MCF 10A (cell line): Measurements from ENCODE around the gene FRAS1. TPM values are rescaled to one million over a fixed set of nuclear protein-coding genes. Genes with fewer than 3 reads are reported as not detected.

Experiments
- BruUV-seq: library from RNA; stranded (reverse); fragments of 400-500 nt; replicated peaks from 2 replicates; lab custom pipeline; 2021; lab: Mats Ljungman, UMichigan
- CTCF ChIA-PET: fragments of 300-600 bp; sonication (Branson Sonifier 250); formaldehyde crosslinking; extraction: SDS; loops from one replicate; lab custom pipeline; 2021; ENCODE audit warnings: antibody characterized with exemption, inconsistent platforms; lab: Yijun Ruan, JAX
- POLR2A ChIA-PET: fragments of 300-600, 350-650 bp; sonication (Branson Sonifier 250); formaldehyde crosslinking; extraction: SDS; loops from one replicate; lab custom pipeline; 2020; ENCODE audit warnings: antibody characterized with exemption, inconsistent platforms; lab: Yijun Ruan, JAX
- DNase-seq: peaks from one replicate; pipeline ENCODE4 v3.0.0-alpha.2; 2018; ENCODE audit not compliant: unreplicated experiment
- H3K27ac Mint-ChIP-seq: one replicate; pipeline ENCODE4 v1.8.0; 2022; ENCODE audit warnings: mild to moderate bottlenecking, low read depth, mixed read lengths; ENCODE audit not compliant: unreplicated experiment
- H3K27me3 Mint-ChIP-seq: one replicate; pipeline ENCODE4 v1.8.0; 2022; ENCODE audit warnings: mixed read lengths; ENCODE audit not compliant: insufficient read depth, unreplicated experiment
- H3K36me3 Mint-ChIP-seq: one replicate; pipeline ENCODE4 v1.8.0; 2022; ENCODE audit warnings: mild to moderate bottlenecking, moderate library complexity, mixed read lengths; ENCODE audit not compliant: insufficient read depth, unreplicated experiment
- H3K4me1 Mint-ChIP-seq: one replicate; pipeline ENCODE4 v1.8.0; 2022; ENCODE audit warnings: mixed read lengths; ENCODE audit not compliant: insufficient read depth, unreplicated experiment
- H3K4me3 Mint-ChIP-seq: one replicate; pipeline ENCODE4 v1.8.0; 2022; ENCODE audit warnings: mild to moderate bottlenecking, moderate library complexity, mixed read lengths; ENCODE audit not compliant: unreplicated experiment
- H3K9me3 Mint-ChIP-seq: one replicate; pipeline ENCODE4 v1.8.0; 2022; ENCODE audit warnings: mixed read lengths; ENCODE audit not compliant: unreplicated experiment
- intact Hi-C: fragments of 100-400 bp; cut with micrococcal nuclease; formaldehyde crosslinking; loops from 2 replicates; pipeline ENCODE4 v1.14.1; 2022
- total RNA-seq: library from RNA; stranded (reverse); gene quantifications from 2 replicates; pipeline ENCODE4 v1.2.3, GENCODE V29; 2022
- TF ChIP-seq, protein P1 (sequence below): fragments of 200-600 bp; IDR thresholded peaks from one replicate; pipeline ENCODE4 v1.8.0; 2022; ENCODE audit warnings: antibody characterized with exemption, mild to moderate bottlenecking; ENCODE audit not compliant: unreplicated experiment

The FRAS1 gene
- total RNA-seq, 1 experiment from 2014 or later = 2.0 TPM

DNA sequence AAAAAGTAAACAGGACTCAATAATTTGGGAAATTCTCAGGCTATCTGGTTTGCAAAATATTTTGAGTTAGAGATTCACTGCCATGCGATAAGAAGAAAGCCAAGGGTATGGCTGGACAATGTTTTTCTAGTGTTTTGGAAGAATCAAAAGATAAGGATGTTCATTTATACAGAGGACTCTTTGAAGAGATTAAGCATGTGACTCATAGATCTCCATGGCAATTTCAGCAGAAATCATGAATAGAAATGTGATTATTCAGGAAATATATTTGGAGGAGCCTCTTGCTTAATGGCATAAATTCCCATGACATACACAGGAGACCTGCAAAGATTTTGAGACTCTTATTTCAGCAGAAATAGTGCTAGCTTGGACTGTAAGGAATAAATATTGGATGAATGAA is 16.7 kb upstream of the FRAS1 start:
- Mint-ChIP-seq H3K36me3 (no peaks in the 10 kb centered on the region), H3K9me3 (peaks cover 6% of the 10 kb centered on the region), H3K4me1 (no peaks in the 10 kb centered on the region), H3K27ac (no peak overlapping the region), H3K4me3 (no peak overlapping the region), H3K27me3 (no peaks in the 10 kb centered on the region)
- no peak for DNase-seq
- TF ChIP-seq, protein P1, sequence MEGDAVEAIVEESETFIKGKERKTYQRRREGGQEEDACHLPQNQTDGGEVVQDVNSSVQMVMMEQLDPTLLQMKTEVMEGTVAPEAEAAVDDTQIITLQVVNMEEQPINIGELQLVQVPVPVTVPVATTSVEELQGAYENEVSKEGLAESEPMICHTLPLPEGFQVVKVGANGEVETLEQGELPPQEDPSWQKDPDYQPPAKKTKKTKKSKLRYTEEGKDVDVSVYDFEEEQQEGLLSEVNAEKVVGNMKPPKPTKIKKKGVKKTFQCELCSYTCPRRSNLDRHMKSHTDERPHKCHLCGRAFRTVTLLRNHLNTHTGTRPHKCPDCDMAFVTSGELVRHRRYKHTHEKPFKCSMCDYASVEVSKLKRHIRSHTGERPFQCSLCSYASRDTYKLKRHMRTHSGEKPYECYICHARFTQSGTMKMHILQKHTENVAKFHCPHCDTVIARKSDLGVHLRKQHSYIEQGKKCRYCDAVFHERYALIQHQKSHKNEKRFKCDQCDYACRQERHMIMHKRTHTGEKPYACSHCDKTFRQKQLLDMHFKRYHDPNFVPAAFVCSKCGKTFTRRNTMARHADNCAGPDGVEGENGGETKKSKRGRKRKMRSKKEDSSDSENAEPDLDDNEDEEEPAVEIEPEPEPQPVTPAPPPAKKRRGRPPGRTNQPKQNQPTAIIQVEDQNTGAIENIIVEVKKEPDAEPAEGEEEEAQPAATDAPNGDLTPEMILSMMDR = no peak
- CTCF ChIA-PET = no interaction called here
- no TSS peak for BruUV-seq
- POLR2A ChIA-PET = interaction anchor here (0.9 kb wide), 1 partner anchor 16 kb away, joined by 3 read pairs; the partner anchor contains the start of gene FRAS1
- intact Hi-C loops = no loop called here

GRCh38 chr4:78047366-78047765 is 9.8 kb upstream of the FRAS1 start:
- no peak for DNase-seq
- Mint-ChIP-seq H3K4me3 (no peak overlapping the region), H3K4me1 (no peaks in the 10 kb centered on the region), H3K27me3 (no peaks in the 10 kb centered on the region), H3K36me3 (no peaks in the 10 kb centered on the region), H3K9me3 (no peaks in the 10 kb centered on the region), H3K27ac (no peak overlapping the region)
- POLR2A ChIA-PET = interaction anchor here (1.4 to 2.2 kb wide), 2 partner anchors 10 to 11 kb away, joined by 4 to 6 read pairs; partner anchors contain the start of gene FRAS1
- CTCF ChIA-PET = interaction anchor here (1.8 kb wide), 1 partner anchor 12 kb away, joined by 6 read pairs; no protein-coding TSS in a partner anchor
- TF ChIP-seq, protein P1 = no peak
- intact Hi-C loops = no loop called here
- no TSS peak for BruUV-seq

DNA sequence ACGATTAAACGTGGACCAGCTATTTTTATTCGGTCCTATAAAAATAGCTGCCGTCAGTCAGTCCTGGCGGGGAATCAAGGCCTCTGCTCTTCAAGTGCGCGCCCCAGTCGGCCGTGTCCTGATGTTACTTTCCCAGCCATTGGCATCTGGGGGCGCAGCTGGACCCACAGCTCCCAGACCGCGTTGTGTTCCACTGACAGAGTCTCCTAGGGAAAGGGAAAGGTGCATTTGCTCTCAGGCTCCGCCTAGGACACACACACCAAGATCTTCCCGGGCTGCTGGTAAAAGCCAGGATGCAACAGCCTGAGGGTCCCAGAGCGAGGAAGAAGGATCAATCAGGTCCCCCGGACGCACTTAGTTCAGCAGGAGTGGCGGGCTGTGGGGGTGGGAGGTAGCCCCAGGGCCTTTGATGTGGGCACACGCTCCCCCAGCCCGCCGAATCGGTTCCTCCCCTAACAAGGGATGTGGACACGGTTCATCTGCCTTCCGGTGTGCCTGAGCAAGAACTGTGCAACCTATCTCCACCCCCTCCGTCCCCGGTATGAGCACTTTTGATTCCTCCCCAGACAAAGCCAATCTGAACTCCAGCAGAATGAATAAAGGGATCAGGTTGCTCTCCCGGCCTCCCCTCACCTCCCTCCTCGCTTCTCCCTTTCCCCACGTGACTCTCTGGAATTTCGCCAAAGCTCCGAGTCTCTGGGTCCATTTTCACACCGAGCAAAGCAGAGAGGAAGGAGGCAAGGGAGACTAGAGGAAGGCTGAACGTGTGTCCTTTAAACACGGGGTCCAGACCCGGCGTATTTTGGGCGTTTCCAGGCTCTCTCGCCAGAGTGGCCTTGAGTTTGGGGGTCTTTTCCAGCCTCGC is 626 bp upstream of the FRAS1 start:
- TF ChIP-seq, protein P1 = no peak
- H3K27ac Mint-ChIP-seq = no peak overlapping the region
- intact Hi-C loops = loop anchor here (5.0 to 10.0 kb wide), 2 partner anchors 239 to 818 kb away; partner anchors contain the start of gene CNOT6L
- peaks cover 6% of the 10 kb centered on the region for H3K4me1 Mint-ChIP-seq
- ChIA-PET CTCF (interaction anchor here (0.6 to 1.7 kb wide), 9 partner anchors 12 to 497 kb away, joined by 3 to 8 read pairs (median 3); no protein-coding TSS in a partner anchor), POLR2A (interaction anchor here (0.5 to 2.0 kb wide), 8 partner anchors 9 to 457 kb away, joined by 3 to 7 read pairs (median 4); partner anchors contain the start of gene MRPL1)
- H3K9me3 Mint-ChIP-seq = no peaks in the 10 kb centered on the region
- no TSS peak for BruUV-seq
- H3K36me3 Mint-ChIP-seq = no peaks in the 10 kb centered on the region
- no peaks in the 10 kb centered on the region for H3K27me3 Mint-ChIP-seq
- H3K4me3 Mint-ChIP-seq = peak overlapping the region; percentile 78
- DNase-seq = peak; percentile 98
